ENCODE measurements around the gene INSRR.
A peak's percentile ranks its signal among the peaks of the same experiment; 100 is the strongest.

INSRR gene

DNA sequence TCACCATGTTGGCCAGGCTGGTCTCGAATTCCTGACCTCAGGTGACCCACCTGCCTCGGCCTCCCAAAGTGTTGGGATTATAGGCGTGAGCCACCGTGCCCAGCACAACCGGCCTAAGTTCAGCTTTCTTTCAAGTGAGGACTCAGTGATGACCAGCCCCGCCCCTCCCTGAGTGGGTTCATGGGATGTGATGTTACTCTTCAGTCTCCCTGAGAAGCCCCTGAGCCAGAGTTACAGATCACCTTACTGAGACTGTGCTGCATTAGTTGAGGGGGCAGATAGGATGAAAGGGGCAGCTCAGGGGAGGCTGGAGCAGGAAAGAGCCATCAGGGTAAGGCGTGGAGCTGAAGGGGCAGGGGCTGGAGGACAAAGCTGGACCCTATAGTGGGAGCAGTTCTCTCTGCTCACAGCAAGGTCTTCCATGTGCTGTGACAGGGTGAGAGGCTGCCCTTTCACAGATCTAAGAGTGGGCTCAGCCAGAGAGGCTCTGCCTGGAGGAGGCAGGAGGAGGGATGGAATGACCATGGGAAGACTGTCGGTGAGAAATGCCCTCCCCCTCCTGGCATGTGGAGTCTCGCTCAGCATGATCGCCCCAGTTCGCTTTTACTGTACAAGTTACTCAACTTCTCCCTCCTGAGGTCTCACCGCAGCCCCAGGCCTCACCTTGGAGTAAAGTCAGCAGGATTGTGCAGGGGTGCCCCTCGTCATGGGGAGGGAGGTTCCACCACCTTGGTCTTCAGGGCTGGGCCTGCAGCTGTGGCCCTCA lies 55.6 kb downstream of the INSRR start:
- DNase-seq = no peak

DNA sequence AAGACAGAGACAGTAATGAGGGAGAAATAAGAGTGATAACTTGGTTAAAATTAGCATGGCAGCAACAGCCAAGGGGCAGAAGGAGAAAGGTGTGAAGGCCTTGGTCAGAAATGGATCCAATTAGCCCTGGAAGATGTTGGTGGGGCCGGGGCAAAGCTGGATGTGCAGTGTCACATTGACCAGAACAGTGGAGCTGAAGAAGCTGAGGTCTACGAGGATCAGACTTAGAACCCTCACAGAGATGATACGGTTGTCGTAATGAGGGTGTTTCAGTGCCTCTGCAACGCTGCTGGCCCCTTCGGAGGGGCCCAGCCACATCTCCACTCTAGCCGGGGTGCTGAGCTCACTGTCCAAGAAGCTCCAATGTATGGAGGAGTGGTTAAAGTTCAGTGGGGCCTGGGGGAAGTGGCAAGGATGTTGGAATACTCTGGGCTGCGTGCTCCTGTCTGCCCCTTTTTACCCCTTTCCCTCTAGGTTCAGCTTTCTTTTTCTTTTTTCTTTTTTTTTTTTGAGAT lies 56.4 kb downstream of the INSRR start:
- DNase-seq = no peak

DNA sequence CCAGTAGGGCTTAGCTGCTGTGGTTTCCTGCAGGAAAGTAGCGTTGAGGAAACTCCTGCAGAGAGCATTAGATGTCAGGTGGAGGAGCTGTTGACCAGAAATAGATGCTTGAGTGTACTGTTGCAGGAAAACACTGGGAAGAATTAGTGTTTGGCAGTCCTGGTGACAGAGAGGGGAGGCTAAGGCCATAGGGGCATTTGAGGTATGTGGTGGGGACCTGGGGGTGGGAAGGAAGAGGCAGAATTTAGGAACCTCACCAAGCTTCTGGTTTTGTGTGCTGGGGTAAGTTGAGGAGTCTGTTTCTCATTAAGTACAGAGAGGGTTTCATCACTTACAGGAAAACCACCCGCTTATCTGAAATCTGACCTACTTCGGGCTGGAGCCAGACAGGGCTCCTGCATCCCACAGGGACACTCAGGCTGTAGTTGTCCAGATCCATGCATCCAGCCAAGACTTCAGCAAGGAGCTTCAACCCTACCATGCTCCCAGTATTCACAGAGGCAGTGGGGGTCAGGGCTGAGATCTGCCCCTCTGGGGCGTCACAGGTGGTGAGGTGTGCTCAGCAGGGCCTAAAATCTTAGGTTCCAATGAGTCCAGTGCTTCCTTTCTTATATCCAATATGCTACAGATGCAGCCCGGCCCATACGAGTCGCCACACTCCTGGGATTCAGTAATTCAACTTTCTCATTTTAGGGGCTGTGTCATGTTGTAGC lies 57.4 kb downstream of the INSRR start:
- no peak for DNase-seq

DNA sequence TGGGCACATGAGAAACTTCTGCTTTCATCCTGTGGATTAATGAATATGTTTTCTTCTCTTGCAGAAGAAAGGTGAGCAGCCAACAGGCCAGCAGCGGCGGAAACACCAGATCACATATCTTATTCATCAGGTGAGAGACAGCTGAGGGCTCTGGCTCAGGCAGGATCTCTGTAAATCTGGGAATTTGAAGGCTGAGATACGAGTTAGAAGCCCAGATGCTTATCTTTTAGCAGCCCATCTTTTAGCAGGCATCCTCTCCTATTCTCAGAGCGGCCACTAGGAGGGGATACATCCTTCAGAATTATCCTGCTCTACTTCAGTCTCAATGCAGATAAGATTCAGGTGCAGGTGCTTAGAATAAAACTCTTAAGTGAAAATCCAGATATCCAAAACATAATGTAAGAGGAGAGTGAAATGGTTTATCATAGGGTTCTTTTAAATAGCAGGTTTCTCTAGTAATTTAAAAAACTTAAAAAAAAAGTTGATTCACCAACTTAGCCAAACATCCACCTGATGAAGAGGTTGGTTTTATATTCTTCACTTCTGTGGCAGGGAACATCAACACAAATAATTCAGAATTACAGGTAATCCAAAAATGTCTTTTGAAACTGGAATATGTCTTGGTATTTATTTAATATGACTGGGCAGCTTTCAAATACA lies 61.6 kb downstream of the INSRR start:
- peak; percentile 45 for DNase-seq

DNA sequence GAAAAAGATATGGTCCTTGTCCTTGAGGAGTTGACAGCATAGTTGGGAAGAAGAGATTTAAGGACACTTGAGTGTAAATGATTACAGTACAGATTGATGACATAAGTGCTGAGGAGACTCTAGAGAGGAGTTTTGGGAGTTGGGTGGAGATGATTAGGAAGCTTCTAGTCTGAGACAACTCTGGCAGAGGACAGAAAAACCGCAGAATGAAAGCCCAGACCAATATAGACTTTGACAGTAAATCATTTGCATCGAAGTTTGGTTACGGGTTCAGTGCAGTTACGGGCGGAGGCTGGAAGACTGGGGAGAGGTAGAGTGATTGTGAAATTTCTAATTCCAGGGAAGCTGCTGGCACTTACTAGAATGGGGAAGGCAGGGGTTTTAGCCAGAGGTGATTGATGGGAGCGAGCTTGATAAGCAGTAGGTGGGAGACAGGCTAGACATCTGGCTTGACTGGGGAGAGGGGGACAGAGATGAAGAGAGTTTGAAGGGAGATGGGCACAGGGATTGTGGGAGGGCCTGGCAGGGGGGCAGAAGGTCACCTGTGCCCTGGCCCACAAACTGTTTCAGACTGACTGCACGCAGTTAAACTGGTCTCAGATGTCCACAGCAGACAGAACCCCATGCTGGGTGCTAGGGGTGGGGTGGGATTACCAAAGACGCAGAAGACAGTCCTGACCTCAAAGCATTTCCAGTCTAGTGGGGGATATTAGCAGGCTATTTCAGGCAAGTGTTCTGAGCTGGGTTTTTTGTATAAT lies 62.4 kb downstream of the INSRR start:
- no peak for DNase-seq

DNA sequence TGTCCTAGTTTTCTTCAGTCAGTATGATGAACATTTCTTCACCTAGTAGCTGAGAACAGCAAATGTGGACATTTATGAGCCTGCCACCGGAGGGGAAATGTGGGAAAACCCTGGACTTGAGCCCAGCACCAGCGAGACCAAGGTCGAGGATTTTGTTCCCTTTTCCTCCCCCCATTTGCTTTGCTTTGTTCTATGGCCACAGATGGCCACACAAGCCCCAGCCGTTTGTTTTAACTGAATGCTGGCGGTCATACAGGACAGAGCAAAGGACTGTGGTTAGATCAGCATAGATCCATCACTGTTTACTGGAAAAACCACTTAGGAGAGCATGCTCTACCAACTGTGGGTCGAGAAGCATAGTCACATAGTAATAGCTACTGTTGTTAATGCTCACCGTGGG lies 63.1 kb downstream of the INSRR start:
- no peak for DNase-seq

DNA sequence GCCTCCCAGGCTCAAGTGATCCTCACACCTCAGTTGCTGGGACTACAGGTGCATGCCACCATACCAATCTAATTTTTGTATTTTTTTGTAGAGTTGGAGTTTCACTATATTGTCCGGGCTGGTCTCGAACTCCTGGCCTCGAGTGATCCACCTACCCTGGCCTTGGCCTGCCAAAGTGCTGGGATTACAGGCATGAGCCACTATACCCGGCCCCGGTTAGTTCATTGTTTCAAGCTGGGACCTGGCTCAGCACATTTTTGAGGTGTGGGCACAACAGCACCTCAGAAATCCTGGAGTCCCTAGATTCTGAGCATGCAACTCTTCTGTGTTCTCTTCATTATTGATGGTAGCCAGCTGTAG lies 63.6 kb downstream of the INSRR start:
- DNase-seq = no peak

DNA sequence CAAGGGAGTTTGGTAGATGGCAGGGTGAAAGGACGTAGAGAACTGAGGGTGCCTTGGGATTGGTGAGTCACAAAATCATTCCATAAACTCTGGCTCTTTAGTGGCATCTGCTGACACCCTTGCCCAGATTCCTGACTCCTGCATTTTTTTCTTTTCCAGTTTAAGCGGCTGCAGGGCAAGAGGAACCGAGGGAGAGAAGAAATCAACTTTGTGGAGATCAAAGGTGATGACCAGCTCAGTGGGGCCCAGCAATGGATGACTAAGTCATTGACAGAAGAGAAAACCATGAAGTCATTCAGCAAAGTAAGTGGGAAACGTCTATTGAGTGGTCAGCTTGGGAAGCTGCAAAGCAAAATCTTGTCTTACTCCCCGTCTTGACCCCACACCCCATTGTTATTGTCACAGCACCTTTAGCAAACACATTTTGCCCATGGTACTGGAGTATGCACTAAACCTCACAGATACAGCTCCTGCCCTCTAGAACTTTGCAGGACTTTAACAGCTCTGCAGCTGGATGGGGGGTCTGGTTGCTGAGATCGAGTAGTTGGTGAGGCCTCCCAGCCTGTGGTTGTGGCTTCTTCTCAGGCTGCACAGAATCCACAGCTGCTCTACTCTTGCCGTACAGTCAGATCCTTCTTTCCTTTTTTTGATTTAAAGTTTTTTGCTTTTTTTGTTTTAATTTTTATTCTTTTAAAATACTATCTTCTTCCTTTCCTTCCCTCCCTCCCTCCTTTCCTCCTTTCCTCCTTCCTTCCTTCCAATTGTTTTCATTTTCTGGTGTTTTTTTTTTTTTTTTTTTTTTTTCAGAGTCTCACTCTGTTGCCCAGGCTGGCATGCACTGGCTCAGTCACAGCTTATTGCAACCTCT lies 64.2 kb downstream of the INSRR start:
- no peak for DNase-seq

Measured in inflammatory macrophage treated with lipopolysaccharide for 4 hours (primary cell).